CD4-positive, alpha-beta T cell treated with Interferon alpha-2 for 1 hour (primary cell): ENCODE results near the gene CST9L.

Source experiments
- DNase-seq, 2 donors: peaks; one replicate each; pipeline ENCODE4 v3.0.0-alpha.2; 2020 to 2022

The CST9L gene

DNA sequence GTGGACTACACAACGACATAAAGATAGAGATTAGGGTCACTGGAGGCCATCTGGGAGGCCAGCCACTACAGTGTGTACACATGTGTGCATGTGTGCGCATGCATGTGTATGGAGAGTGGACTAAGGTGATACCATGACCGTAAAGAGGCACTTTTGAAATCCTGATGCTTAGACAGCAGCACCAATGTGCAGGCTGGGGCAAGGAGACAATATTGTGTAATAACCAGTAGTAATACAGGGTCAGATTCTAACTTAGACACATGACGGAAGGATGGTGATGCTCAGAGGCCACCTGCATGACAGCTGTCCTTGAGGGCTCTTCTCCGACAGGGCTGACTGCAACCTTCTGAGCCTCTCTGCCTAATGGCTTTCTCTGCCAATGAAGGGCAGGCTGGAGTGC, 25.5 kb downstream of the CST9L start:
- no peak for DNase-seq

DNA sequence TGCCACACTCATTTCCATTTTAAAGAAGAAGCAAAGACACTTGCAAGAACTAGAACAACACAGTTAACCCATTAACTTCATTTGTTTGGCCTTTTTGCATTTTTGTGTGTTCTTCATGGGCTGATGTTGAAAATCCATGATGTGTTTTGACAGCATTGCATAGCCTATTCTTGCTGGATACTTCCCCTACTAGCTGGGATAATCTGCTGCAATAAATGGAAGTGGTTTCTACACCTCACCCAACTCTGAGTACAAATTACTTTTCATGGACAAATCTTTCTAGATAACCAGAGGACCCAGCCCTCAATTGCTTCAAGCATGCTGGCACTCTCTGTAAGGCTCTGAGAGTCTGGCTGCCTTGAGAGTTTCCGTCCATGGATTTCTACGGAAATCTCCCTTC, 26.5 kb downstream of the CST9L start:
- no peak for DNase-seq

DNA sequence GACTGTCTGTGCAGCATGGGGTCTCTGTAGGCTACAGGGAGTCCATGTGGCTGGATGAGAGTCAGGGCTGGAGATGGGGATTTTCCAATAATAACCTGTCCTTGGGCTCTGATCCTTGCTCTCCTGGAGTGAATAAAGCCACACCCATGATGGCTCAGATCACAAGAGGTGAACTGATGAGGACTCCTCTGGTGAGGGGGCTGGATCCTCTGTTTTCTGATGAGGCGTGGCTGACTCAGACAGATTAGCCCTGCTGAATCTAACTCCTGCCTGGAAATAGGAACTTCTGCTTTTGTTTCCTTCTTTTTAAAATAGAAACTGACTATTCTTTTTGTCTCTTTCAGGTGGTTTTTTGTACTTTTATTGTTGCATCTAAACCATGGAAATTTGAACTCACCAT, 27.0 kb downstream of the CST9L start:
- peak in 1 of 2 donors; percentile 1 for DNase-seq

DNA sequence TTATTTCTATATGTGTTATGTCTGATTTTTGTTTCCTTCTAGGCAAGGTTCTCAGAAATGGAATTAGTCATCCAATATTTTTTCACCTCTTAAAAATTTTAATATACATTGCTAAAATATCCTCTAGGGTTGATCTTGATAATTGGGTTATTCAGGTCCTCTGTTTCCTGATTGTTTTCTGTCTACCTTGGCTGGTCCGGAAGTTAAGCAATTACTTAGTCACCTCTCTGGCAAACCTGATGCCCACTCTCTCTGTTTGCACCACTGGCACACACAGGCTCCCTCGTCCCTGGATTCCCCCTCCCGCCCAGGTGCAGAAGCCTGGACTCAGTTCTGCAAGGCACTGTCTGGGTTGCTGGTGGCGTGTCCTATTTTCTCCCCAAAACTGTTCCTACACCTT, 27.7 kb downstream of the CST9L start:
- no peak for DNase-seq

DNA sequence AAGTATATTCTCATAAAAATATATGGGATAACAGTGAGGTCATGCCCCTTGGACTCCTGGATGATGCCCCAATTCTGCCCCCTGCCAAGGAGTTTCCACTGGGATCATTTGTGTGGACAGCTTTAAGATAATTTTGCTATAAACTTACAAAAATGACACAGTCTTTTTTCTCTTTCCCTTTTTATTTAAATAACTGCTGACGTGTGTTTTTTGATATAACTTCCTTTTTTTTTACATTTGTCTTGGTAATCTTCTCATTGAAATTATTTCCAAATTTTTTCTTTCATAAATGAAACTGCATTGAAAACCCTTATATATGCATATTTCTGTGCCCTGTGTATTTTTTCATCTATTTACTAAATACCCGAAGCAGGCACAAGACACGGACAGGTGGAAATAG, 31.3 kb downstream of the CST9L start:
- no peak for DNase-seq

DNA sequence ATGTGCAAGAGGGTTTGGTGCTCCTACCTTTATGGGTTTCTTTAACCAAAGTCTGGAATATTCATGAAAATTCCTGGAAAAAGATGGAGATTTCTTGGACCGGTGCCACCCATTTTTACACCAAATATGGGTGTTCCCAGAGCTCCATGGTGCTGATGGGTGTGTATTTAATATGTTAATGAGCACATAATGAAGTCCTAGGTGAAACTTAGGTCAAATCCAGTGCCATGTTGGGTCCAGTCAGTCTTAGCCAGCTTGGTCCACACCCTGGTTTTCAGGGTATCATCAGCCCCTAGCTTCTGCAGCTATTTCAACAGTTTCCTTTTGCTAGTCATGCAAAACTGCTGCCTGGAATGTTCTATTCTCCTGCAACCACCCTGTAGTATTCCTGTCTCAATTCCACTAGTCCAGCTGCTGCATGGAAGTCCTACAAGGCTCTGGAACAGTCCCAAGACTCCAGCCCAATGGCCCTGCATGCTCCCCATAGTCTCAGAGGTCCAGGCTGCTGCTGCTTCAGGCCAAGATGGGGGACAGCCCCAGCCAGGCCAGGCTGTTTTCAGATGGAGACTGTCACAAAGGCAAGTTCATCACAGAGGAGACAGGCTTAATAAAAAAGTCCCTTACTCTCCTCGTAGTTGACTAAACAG, 31.8 kb downstream of the CST9L start:
- no peak for DNase-seq

DNA sequence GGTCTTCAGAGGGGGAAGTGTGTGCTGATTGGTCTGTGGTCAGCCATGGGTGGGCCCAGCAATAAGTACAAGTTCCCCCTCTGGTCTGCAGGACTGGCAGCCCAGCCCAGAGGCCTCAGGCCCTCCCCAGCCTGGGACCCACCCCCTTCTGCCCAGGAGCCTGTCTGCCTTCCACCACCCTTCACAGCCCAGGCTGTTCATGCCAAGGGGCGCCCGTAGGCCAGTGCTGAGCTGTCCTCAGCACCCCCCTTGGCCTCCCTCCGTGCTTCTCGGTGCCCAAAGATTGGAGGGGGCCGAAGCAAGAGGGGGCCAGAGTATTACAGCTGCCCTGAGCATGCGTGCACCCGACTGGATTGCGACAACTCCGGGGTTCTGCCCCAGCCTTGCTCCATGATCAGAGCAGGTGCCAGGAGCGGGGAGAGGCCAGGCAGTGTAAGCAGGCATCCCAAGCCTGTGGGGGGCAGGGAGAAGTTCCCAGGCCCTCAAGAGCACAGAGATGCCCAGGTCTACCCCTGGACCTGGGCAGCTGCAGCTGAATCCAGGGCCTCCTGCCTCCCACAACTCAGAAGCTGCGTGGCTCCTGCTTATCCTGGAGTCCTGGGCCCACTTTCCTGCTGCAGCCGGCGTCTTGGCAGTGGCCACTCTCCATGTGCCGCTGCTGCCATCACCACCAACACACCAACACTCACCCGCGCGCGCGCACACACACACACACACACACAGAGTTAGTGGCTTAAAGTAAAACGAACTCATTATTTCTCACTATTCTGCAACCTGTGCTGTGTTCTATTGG, 33.3 kb downstream of the CST9L start:
- DNase-seq = no peak

DNA sequence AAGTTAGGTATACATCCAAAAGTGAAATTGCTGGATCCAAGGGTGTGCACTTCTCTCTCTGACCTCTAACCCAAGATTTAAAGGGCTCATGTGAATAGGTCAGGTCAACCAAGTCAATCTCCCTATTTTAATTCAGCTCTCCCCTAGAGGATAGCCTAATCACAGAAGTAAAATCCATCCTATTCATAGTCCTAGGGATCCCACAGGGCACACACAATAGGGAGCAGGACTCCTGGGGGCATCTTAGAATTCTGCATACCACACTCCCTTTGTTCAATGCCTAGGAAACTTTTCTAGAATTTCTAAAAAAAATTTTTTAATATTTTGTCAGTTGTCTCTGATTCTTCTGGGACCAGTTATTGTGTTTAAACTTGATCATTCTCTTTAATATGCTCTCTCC, 35.1 kb downstream of the CST9L start:
- no peak for DNase-seq

DNA sequence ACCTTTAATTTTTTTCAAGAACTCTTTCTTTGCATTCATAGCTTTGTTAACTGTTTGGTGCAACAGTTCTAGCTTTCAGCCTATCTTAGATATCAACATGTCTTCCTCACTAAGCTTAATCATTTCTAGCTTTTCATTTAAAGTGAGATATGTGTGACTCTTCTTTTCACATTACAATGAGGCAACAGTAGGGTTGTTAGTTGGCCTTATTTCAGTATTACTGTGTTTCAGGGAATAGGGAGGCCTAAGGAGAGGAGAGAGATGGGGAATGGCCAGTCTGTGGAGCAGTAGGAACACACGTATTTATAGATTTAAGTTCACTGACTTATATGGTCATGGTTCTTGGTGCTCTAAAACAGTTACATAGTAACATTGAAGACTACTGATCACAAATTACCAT, 35.8 kb downstream of the CST9L start:
- no peak for DNase-seq

DNA sequence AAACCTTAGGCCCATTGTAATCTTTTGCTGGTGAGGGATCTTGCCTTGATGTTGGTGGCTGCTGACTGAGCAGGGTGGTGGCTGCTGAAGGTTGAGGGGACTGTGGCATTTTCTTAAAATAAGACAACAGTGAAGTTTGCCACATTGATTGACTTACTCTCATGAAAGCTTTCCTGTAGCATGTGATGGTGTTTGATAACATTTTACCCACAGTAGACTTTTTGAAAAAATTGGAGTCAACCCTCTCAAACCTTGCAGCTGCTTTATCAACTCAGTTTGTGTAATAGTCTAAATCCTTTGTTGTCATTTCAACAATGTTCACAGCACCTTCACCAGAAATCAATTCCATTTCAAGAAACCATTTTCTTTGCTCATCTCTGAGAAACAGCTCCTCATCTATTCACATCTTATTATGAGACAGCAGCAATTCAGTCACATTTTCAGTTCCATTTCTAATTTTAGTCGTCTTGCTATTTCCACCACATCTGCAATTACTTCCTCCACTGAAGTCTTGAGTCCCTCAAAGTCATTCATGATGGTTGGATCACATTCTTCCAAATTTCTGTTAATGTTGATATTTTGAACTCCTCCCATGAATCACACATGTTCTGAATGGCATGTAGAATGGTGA, 37.2 kb downstream of the CST9L start:
- no peak for DNase-seq

DNA sequence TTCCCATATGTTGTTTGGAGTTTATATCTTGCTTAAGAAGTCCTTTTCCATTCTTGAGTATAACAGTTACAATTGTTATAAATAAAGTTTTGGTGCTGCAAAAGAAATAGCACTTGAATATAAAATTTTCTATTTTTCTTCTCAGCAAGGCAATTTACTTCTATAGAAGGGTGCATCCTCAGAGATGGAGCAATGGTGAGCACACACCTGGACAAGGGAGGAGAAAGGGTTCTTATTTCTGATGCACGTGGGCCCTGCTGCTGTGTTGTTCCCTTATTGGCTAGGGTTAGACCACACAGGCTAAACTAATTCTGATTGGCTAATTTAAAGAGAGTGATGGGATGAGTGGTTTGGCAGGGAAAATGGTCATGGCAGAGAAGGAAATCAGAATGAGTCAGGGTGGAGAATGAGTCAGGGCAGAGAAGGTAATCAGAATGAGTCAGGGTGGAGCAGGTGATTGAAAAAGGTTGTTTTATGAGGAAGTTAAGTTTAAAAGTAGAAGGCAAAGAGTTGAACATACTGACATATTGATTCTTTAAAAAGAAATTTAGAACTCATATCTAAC, 39.3 kb downstream of the CST9L start:
- no peak for DNase-seq

DNA sequence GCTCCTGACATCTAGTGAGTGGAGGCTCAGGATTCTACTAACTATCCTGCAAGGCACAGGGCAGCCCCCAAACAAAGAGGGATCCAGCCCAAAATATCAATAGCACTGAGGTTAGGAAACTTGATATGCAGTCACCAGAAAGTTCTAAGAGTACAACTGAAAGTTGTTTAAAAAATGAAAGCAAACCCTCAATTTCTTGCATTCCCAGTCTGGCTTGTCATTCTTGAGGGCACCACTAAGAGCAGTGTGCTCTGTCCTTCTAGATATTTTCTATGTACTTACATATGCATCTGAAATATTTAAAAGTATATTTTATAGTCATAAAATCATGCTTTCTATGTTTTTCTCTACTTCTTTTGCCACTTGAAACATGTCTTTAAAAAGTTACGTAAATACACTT, 41.4 kb downstream of the CST9L start:
- no peak for DNase-seq

DNA sequence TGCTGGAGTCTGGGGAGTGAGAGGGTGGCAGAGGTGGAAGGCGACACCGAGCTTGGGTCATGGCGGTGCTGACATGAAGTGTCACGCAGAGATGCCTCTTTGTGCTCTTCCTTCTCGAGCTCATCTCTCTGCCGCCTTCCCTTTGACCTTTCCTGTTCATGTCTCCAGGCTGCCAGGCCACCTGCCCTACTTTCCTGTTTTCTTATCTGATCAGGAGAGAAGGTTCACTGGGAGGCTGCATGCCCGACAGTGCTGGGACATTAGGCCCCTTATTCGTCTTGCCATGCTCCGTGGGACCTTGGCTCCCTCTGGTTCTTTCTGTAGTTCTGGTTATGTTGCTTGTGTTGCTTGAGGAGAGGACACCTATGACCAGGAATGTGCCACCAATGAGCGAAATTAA, 44.1 kb downstream of the CST9L start:
- no peak for DNase-seq

DNA sequence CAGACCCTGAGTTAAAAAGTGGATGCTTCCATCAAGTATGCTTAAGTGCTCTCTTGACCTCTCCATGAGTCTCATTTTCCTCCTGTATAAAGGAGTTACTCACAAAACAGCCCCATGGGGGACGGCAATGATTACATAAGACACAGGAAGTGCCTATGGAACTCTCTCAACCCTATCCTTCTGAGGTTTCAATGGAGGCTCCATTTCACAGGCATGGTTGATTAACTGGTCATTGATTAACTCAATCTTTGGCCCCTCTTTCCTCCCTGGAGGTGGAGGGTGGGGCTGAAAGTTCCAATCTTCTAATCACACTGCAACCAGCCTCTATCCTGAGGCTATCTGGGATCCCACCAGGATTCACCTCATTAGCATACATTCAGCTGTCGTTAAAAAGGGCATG, 48.1 kb downstream of the CST9L start:
- DNase-seq = no peak

DNA sequence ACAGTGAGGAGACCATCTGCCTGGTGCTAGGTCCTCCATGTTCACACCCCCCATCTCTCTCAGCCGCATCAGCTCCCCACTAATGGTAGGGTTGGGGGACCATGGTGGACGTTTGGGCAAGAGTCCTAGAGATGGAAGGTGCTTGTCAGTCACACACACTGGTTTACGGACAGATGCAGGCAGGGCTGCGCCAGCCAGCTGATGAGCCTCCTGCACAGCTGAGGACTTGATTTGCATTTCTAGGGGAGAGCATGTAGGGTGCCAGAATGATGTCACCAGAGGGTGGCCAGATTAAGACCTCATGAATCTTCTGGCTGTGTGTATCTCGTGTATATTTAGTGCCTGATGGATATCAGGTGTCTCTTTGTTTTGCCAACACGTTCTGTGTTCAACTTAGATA, 48.7 kb downstream of the CST9L start:
- no peak for DNase-seq

DNA sequence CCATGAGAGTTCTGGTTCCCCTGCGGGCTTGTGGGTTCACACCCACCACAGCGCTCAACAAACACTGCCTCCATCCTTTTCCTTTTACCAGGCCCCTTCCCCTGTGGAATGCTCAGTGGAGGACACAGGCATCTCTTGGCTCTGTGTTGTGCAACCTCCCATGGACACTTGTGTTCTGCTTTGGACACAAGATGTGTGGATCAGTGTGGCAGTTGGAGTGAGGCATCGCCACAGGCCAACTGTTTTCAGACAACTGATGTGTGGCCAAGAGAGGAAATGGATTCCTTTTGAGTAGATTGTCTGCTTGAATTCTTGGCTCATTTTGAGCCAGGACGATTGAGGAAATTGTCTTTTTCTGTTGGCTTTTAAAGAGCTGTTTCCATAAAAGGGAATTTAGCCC, 50.6 kb downstream of the CST9L start:
- no peak for DNase-seq

DNA sequence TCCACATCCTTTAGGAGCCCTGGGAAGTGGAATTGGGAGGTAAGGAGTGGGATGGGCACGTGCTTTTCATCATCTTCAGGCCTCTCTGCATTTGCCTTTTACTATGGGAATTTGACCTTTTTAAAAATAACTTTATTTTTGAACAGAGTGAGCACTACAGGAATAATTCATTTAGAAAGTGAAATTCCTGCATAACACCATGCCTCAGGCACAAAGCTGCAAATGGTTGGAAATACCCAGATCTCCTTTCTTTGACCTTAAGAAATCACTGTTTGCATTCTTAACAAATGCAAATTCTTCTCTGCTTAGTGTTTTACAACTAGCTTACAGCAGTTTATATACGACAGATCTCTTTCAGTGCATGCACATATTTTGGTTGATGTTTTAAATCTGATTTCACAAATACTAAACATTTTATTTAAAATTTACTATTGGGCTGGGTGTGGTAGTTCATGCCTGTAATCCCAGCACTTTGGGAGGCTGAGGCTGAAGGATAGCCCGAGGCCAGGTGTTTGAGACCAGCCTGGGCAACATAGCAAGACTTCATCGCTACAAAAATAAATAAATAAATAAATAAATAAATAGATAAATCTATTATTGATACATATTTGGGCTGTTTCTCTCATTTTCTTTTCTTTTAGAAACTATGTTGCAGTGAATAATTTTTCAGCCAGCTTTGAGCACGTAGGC, 52.9 kb downstream of the CST9L start:
- no peak for DNase-seq

DNA sequence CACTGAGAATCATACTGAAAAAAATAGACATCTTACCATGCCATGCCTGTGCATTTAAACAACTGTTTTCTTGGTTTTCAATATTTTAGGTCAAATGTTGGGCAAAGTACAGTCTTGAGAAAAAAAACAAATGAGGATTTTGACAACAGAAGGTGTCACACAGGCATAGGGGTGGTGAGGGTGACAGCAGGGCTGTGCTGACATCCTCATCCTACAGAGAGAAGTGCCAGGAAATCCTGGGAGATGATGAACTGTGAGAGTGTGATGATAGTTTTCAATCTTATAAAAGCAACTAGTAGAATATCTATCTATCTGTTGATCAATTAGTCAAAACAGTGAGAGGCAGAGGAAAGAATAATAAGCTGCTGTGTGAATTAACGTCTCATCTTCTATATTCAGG, 53.4 kb downstream of the CST9L start:
- DNase-seq = no peak
